ENCODE data around the gene MED8. TPM values are rescaled to one million over a fixed set of nuclear protein-coding genes. Genes with fewer than 3 reads are reported as not detected.

MED8 gene
- total and polyA plus RNA-seq, 9 of the 15 experiments (the other 6 are each of a cell fraction or from before 2014, with no cell fraction given) = 23.0 to 120 (median 56.4) TPM

- in situ Hi-C loops (cut with MboI) = no loop called here
- intact Hi-C loops (cut with micrococcal nuclease) = no loop called here
- no peak for DNase-seq (ENCODE audit: extremely low read depth in 1 of 4, low spot score in 3 of 4)
- Histone ChIP-seq H2AFZ (ENCODE audit: low read depth, low read length) (no peak overlapping the region), H3K4me2 (ENCODE audit: insufficient read depth, low read length) (no peak overlapping the region), H3K9me3 (replicated peaks; ENCODE audit: control insufficient read depth, insufficient read depth, low read depth, low read length) (no peaks in the 10 kb centered on the region), H3K79me2 (ENCODE audit: control insufficient read depth, insufficient read depth, low read length) (peaks cover 11% of the 10 kb centered on the region), H3K27ac (ENCODE audit: extremely low read depth, low read depth, low read length) (no peak overlapping the region), H4K20me1 (replicated peaks; ENCODE audit: control insufficient read depth, insufficient read depth, low read length) (no peaks in the 10 kb centered on the region; the same call in 1 of the 2 replicates), H3K27me3 (ENCODE audit: control insufficient read depth in 2 of 2, insufficient read depth in 2 of 2, low read length in 2 of 2) (no peaks in the 10 kb centered on the region), H3K36me3 (ENCODE audit: control insufficient read depth, insufficient read depth, low read length) (peaks cover 7% of the 10 kb centered on the region; the same call in 2 of the 3 replicates), H3K4me1 (replicated peaks in 1 of 2; ENCODE audit: control insufficient read depth in 2 of 2, insufficient read depth in 2 of 2, low read length in 2 of 2) (peaks cover 9 to 13% of the 10 kb centered on the region in 2 experiments; a peak in 4 of 5 replicates), H3K9ac (ENCODE audit: insufficient read depth in 1 of 2, low read depth in 2 of 2, low read length in 2 of 2) (no peak overlapping the region), H3K4me3 (no peak overlapping the region), H3K9me1 (ENCODE audit: control insufficient read depth, insufficient read depth, low read length) (no peaks in the 10 kb centered on the region)
- BruUV-seq (replicated peaks) = no TSS peak
- POLR2A ChIA-PET = interaction anchor here (1.1 kb wide), 1 partner anchor 22 kb away, joined by 4 read pairs; no protein-coding TSS in a partner anchor
- ATAC-seq = no peak
- TF ChIP-seq CREB1 (IDR thresholded peaks at IDR 0.05) = no peak
- no peak for TF ChIP-seq CREB1 (CRISPR knock-in tag; IDR thresholded peaks at IDR 0.05)
- no peak for TF ChIP-seq NFIX (CRISPR knock-in tag; IDR thresholded peaks at IDR 0.05; ENCODE audit: low read depth)
- TF ChIP-seq NFYB (IDR thresholded peaks at IDR 0.05; ENCODE audit: extremely low read depth, insufficient read length) = no peak
- no peak for TF ChIP-seq SP2 (IDR thresholded peaks at IDR 0.05; ENCODE audit: extremely low read depth, low read depth, low read length, poor library complexity, severe bottlenecking)
- TF ChIP-seq, protein P1, sequence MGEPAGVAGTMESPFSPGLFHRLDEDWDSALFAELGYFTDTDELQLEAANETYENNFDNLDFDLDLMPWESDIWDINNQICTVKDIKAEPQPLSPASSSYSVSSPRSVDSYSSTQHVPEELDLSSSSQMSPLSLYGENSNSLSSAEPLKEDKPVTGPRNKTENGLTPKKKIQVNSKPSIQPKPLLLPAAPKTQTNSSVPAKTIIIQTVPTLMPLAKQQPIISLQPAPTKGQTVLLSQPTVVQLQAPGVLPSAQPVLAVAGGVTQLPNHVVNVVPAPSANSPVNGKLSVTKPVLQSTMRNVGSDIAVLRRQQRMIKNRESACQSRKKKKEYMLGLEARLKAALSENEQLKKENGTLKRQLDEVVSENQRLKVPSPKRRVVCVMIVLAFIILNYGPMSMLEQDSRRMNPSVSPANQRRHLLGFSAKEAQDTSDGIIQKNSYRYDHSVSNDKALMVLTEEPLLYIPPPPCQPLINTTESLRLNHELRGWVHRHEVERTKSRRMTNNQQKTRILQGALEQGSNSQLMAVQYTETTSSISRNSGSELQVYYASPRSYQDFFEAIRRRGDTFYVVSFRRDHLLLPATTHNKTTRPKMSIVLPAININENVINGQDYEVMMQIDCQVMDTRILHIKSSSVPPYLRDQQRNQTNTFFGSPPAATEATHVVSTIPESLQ (CRISPR knock-in tag; IDR thresholded peaks at IDR 0.05) = no peak
- no peak for TF ChIP-seq RUNX1 (IDR thresholded peaks at IDR 0.05; ENCODE audit: low read depth)
- no peak for TF ChIP-seq ARID1B (IDR thresholded peaks at IDR 0.05)
- TF ChIP-seq MAFK (IDR thresholded peaks at IDR 0.05; ENCODE audit: low read length) = no peak
- TF ChIP-seq NEUROD1 (IDR thresholded peaks at IDR 0.05; ENCODE audit: borderline replicate concordance, low read depth, low read length, partially characterized antibody) = no peak
- TF ChIP-seq MTA3 (IDR thresholded peaks at IDR 0.05; ENCODE audit: borderline replicate concordance) = no peak
- FAIRE-seq = no peak
- CTCF ChIA-PET (ENCODE audit: low intra/inter-chr PET ratio) = no interaction called here
- 60% methylated on average over 2 of the region's 2 CpGs for WGBS (ENCODE audit: insufficient coverage, low coverage, missing lambda C conversion rate)
Measured at GRCh38 chr1:43354936-43355335, 34.7 kb downstream of the MED8 start.
